Peyer's patch (tissue), 4 donors: ENCODE results near the gene TMEM135.

Experiments
- POLR2A ChIP-seq, 2 donors: fragments of 450-650 bp; IDR thresholded peaks; one replicate each; pipeline ENCODE4 v1.5.1; 2017; ENCODE audit warnings: antibody characterized with exemption in 2 of 2, mild to moderate bottlenecking in 2 of 2, moderate library complexity in 2 of 2
- TF ChIP-seq, protein P1 (sequence below), 6 experiments: fragments of 450-650 bp in 4 of 6; fragments of 200-600 bp in 2 of 6; sonication (generic) in 1 of 6; IDR thresholded peaks; one replicate each; pipeline ENCODE4 v1.5.1; 2017 to 2019; ENCODE audit warnings: antibody characterized with exemption in 6 of 6, mild to moderate bottlenecking in 3 of 6, moderate library complexity in 1 of 6

DNA sequence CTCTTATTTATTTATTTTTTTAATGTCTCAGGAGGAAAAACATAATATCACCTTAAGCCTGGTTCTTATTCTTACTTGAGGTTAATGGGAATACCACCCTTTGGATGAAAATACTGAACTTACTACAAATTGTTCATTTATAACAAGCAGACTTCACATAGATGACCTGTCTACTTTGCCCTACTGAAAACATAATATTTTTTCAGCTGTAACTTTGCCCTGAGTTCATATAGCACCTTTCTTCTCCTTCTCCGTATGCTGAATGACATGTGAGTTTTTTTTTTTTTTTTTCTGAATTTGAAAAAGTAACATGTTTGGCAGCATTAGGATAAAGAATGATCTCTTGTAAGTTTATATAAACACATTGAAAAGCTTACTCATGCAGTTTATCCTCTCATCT is 186.8 kb downstream of the TMEM135 start:
- TF ChIP-seq, protein P1, sequence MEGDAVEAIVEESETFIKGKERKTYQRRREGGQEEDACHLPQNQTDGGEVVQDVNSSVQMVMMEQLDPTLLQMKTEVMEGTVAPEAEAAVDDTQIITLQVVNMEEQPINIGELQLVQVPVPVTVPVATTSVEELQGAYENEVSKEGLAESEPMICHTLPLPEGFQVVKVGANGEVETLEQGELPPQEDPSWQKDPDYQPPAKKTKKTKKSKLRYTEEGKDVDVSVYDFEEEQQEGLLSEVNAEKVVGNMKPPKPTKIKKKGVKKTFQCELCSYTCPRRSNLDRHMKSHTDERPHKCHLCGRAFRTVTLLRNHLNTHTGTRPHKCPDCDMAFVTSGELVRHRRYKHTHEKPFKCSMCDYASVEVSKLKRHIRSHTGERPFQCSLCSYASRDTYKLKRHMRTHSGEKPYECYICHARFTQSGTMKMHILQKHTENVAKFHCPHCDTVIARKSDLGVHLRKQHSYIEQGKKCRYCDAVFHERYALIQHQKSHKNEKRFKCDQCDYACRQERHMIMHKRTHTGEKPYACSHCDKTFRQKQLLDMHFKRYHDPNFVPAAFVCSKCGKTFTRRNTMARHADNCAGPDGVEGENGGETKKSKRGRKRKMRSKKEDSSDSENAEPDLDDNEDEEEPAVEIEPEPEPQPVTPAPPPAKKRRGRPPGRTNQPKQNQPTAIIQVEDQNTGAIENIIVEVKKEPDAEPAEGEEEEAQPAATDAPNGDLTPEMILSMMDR (IDR thresholded peaks at IDR 0.05), result no peak
- no peak for TF ChIP-seq POLR2A (IDR thresholded peaks at IDR 0.05)
